T-helper 2 cell treated with Interferon-gamma antibody and Interleukin-4, amounts not matched to agents 5 μg/mL and 100 μg/mL, for 36 hours (primary cell): ENCODE results near the gene CCNG2.

ENCODE experiments used
- DNase-seq: peaks from one replicate; pipeline ENCODE4 v3.0.0; 2021; ENCODE audit warnings: low spot score
- H3K27ac Mint-ChIP-seq: one replicate; pipeline ENCODE4 v1.8.0; 2021; ENCODE audit warnings: mild to moderate bottlenecking, mixed read lengths
- H3K27me3 Mint-ChIP-seq: one replicate; pipeline ENCODE4 v1.8.0; 2021; ENCODE audit warnings: low read depth, mixed read lengths
- H3K36me3 Mint-ChIP-seq: one replicate; pipeline ENCODE4 v1.8.0; 2021; ENCODE audit warnings: low read depth, mixed read lengths
- H3K4me1 Mint-ChIP-seq: one replicate; pipeline ENCODE4 v1.8.0; 2021; ENCODE audit warnings: low read depth, mixed read lengths
- H3K4me3 Mint-ChIP-seq: one replicate; pipeline ENCODE4 v1.8.0; 2022; ENCODE audit warnings: mild to moderate bottlenecking, moderate library complexity, mixed read lengths
- H3K9me3 Mint-ChIP-seq: one replicate; pipeline ENCODE4 v1.8.0; 2021; ENCODE audit warnings: mixed read lengths

Gene CCNG2

DNA sequence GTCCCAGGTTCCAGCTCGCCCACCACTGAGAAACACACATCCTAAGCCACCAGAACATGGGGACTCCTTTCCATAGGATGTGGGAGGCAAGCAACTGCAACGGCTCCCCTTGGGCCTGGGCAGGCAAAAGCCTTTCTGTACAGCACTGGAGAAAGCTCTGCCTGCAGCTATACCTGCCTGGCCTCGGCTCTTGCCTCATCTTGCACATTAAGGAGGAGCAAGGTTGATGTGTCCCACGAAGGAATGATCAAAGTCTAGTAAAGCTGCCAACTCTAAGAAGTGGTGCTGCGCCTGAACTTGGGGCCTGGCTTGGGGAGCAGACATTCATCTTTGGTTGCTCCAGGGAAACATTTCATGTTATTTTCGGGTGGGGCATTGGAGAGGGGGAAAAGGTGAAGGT is 19.6 kb downstream of the CCNG2 start:
- H3K27me3 Mint-ChIP-seq = peaks cover 17% of the 10 kb centered on the region
- no peak overlapping the region for H3K4me3 Mint-ChIP-seq
- no peaks in the 10 kb centered on the region for H3K9me3 Mint-ChIP-seq
- peaks cover 1% of the 10 kb centered on the region for H3K36me3 Mint-ChIP-seq
- no peaks in the 10 kb centered on the region for H3K4me1 Mint-ChIP-seq
- DNase-seq = no peak
- H3K27ac Mint-ChIP-seq = no peak overlapping the region

DNA sequence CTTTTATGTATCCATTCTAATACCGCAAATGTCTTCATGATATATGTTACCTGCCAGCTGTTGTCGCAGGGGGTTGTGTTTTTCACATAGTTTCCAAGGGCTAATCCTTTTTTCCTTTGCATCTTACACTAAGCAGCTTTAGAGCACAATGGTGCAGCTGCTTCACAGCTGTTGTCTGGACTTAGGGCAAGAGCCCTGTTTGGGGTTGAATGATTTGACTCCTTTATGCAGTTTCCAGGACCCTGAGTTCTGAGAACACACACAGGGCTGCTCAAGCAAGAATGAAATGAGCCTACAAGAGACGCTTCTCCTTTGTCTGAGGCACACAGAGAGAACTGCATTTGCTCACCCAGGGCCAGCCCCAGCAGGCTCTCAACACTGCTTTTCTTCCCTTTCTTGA is 20.2 kb downstream of the CCNG2 start:
- no peaks in the 10 kb centered on the region for H3K36me3 Mint-ChIP-seq
- H3K9me3 Mint-ChIP-seq = no peaks in the 10 kb centered on the region
- no peak overlapping the region for H3K27ac Mint-ChIP-seq
- no peak for DNase-seq
- no peak overlapping the region for H3K4me3 Mint-ChIP-seq
- no peaks in the 10 kb centered on the region for H3K4me1 Mint-ChIP-seq
- H3K27me3 Mint-ChIP-seq = peaks cover 17% of the 10 kb centered on the region

DNA sequence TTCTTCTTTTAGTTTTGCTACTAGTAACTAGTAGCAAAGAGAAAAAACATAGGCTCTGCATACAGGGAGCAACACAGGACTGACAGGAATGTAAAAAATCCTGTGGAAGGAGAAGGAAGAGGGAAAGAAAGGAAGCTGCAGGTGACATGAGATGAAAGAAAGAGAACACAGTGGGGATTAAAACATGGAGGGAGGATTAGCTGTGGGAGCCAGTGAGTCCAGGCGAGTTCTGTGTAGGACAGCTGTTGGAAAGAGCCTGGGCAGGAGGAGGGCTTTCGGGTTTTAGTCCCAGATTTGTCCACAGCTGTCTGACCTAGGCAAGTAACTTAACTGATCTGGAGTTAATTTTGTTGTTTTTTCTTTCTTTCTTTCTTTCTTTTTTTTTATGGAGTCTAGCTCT is 21.6 kb downstream of the CCNG2 start:
- no peak overlapping the region for H3K4me3 Mint-ChIP-seq
- no peaks in the 10 kb centered on the region for H3K9me3 Mint-ChIP-seq
- H3K36me3 Mint-ChIP-seq = no peaks in the 10 kb centered on the region
- peaks cover 25% of the 10 kb centered on the region for H3K27me3 Mint-ChIP-seq
- H3K4me1 Mint-ChIP-seq = no peaks in the 10 kb centered on the region
- DNase-seq = no peak
- H3K27ac Mint-ChIP-seq = no peak overlapping the region

DNA sequence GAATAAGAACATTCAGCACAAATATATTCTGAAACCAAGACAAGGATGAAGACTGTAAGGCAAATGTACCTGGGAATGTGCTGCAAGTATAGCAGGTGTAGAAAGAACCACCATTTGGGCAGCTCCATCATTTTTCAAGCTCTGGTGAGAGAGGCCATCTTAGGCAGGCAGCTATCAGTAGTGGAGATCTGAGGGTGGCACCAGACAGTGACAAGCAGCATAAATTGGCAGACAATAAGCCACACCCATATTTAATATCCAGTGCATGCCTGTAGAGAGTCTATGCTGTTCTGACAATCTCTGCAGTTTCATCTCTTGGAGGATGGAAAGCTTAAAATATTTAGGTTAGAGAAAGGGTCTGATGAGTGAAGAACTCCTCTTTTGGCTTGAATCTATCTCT is 22.5 kb downstream of the CCNG2 start:
- Mint-ChIP-seq H3K4me3 (no peak overlapping the region), H3K36me3 (no peaks in the 10 kb centered on the region), H3K4me1 (no peaks in the 10 kb centered on the region), H3K9me3 (no peaks in the 10 kb centered on the region), H3K27ac (no peak overlapping the region), H3K27me3 (peaks cover 34% of the 10 kb centered on the region)
- DNase-seq = no peak

DNA sequence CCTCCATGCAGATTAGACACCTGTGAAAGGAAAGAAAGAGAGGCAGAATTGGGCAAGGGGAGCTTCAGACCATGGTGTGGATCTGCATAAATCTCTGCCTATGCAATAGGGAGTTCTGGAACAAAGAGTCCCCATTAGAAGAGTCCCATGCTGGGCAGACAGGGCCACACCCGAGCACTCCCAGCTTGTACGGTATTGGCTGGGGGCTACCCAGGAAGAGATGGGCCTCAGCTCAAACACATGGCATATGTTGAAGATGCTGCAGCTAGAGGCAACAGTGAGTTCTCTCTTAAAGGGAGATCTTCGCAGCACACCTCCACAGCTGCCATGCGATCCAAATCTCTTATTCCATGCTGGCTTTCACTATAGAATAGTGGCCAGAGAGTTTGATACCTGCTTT is 24.7 kb downstream of the CCNG2 start:
- Mint-ChIP-seq H3K36me3 (no peaks in the 10 kb centered on the region), H3K4me3 (no peak overlapping the region), H3K4me1 (no peaks in the 10 kb centered on the region), H3K27me3 (peaks cover 35% of the 10 kb centered on the region), H3K27ac (no peak overlapping the region), H3K9me3 (no peaks in the 10 kb centered on the region)
- DNase-seq = no peak

DNA sequence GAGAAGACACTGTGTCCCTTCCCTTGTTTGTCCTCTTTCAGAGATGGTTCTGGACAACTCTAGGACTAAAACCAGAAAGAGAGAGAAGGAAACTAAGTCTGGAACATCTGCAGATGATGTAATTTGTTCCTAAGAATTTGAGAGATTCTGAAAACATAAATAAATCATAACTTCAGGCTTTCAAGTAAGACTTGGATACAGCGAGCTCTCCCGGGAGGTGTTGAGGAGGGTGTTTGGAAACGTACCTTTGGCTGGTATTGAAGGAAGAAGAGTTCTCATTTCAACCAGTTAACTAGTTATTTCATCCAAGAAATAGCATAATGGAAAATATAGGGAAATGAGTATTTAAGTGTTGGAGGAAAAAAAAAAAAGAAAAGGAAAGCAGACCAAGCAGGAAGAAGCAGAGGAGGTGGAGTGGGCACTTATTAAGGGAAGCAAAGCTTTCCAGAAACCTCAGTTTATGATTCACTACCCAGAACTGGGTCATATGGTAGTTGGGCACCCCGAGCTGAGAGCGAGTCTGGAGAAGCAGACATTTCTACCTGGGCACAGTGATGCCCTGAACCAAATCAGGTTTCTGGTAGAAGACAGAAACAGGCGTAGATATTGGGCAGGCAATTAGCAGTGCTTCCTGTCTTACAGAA is 26.9 kb downstream of the CCNG2 start:
- no peak for DNase-seq
- no peaks in the 10 kb centered on the region for H3K9me3 Mint-ChIP-seq
- no peak overlapping the region for H3K27ac Mint-ChIP-seq
- no peaks in the 10 kb centered on the region for H3K36me3 Mint-ChIP-seq
- peaks cover 33% of the 10 kb centered on the region for H3K27me3 Mint-ChIP-seq
- no peak overlapping the region for H3K4me3 Mint-ChIP-seq
- peaks cover 6% of the 10 kb centered on the region for H3K4me1 Mint-ChIP-seq

DNA sequence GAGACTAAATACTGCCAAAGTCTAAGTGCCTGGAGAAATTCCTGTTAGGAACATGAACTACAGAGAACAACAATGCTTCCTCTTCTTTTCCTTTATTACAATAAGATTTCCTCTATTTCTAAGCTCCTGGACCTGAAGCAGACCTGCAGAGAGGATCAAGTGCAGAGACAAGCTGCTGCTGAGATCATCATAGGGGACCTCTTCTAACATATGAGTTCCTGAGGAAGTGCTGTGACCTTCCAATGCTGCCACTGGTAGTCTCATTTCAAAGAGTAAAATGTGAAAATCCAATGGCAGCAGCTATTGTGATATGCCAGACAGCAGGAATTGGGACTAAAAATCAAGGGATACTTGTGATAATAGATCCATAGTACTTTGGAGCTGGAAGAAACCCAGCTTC is 28.0 kb downstream of the CCNG2 start:
- no peak overlapping the region for H3K27ac Mint-ChIP-seq
- DNase-seq = no peak
- H3K4me1 Mint-ChIP-seq = peaks cover 11% of the 10 kb centered on the region
- no peak overlapping the region for H3K4me3 Mint-ChIP-seq
- H3K36me3 Mint-ChIP-seq = no peaks in the 10 kb centered on the region
- H3K27me3 Mint-ChIP-seq = peaks cover 33% of the 10 kb centered on the region
- no peaks in the 10 kb centered on the region for H3K9me3 Mint-ChIP-seq

DNA sequence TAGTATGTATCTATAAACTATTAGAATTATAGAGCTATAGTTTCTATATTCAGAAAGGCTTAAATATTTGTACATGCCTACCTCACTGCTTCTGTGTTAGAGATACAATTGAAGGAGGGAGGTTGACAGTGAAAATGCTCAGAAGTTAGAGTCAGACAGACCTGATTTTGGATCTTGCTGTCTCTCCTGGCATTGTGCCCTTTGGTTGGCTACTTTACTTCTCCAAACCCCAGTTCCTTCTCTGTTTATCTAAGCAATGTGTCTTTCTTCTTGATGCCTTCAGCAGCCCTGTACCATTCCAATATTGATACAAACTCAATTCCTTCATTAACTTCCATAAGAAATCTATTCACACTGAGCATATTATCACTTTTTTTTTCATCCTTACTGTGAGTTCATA is 28.7 kb downstream of the CCNG2 start:
- H3K4me1 Mint-ChIP-seq = peaks cover 11% of the 10 kb centered on the region
- peaks cover 30% of the 10 kb centered on the region for H3K27me3 Mint-ChIP-seq
- no peak for DNase-seq
- no peak overlapping the region for H3K27ac Mint-ChIP-seq
- H3K9me3 Mint-ChIP-seq = no peaks in the 10 kb centered on the region
- no peak overlapping the region for H3K4me3 Mint-ChIP-seq
- H3K36me3 Mint-ChIP-seq = no peaks in the 10 kb centered on the region

DNA sequence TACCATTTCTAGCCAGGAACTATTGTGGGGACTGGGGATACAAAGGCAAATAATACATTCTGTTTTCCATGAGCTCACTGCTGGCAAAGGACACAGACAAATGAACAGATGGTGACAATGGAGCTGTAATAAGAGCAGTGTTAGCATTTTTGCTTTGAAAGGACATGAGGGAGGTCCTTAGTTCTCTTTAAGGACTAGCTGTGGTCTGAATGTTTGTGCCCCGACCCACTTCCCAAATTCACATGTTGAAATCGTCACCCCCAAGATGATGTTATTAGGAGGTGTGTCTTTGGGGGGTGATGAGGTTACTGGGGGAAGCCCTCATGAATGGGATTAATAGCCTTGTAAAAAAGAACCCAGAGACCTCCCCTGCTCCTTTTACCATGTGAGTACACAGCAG is 30.3 kb downstream of the CCNG2 start:
- Mint-ChIP-seq H3K27ac (no peak overlapping the region), H3K9me3 (no peaks in the 10 kb centered on the region), H3K36me3 (peaks cover 1% of the 10 kb centered on the region), H3K4me3 (no peak overlapping the region), H3K27me3 (peaks cover 26% of the 10 kb centered on the region), H3K4me1 (peaks cover 13% of the 10 kb centered on the region)
- DNase-seq = no peak

DNA sequence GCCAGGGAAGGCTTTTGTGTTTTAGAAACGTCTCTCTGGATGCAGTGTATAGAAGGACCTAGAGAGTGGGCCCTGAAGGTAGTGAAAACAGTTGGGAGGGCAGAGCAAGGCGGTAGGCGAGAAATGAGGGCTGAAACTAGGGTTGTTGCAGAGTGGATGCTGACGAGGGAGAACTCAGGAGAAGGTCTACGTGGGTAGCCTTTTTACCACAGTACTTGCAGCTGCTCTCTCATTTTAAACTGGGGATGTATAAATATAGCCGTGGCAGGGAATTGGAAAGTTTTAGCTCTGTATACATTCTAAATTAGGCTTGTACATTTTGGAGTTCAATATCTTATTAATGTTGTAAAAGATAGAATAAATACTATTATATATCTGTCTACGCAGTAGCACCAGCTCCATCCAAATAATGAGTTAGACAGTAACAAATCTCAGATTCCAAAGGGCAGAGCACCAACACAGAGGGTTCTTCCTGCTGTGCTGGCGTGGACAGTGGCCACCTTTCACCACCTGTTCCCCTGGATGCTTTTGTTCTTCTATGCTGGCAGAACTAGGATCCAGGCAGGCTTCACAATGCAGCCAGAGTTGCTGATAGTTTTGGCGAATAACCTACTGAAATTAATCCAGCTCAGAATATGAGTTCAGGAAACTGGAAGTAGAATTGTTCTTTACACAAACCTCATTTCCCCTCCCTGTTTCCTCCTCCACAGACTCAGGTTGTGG is 31.7 kb downstream of the CCNG2 start:
- H3K4me3 Mint-ChIP-seq = no peak overlapping the region
- H3K9me3 Mint-ChIP-seq = no peaks in the 10 kb centered on the region
- DNase-seq = no peak
- H3K27ac Mint-ChIP-seq = no peak overlapping the region
- H3K27me3 Mint-ChIP-seq = peaks cover 17% of the 10 kb centered on the region
- peaks cover 19% of the 10 kb centered on the region for H3K4me1 Mint-ChIP-seq
- peaks cover 1% of the 10 kb centered on the region for H3K36me3 Mint-ChIP-seq

DNA sequence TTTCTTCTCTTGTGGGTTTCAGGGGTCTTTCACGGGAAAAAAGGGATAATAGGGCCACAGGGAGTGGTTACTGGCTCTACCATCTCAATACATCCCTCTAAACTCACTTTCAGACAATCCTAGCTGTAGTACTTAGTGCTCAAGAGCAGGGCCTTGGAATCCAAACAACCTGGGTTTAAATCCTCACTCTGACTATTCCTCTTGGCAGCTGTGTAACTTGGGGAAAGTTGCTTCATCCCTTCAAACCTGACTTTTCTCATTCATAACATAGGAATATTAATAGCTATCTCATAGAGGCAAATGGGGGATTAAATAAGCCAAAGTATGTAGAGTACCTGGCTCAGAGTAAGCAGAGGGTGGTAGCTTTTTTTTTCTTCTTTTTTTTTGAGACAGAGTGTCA is 32.4 kb downstream of the CCNG2 start:
- peaks cover 1% of the 10 kb centered on the region for H3K36me3 Mint-ChIP-seq
- peaks cover 10% of the 10 kb centered on the region for H3K27me3 Mint-ChIP-seq
- H3K9me3 Mint-ChIP-seq = no peaks in the 10 kb centered on the region
- H3K4me1 Mint-ChIP-seq = peaks cover 27% of the 10 kb centered on the region
- DNase-seq = no peak
- no peak overlapping the region for H3K4me3 Mint-ChIP-seq
- H3K27ac Mint-ChIP-seq = no peak overlapping the region

DNA sequence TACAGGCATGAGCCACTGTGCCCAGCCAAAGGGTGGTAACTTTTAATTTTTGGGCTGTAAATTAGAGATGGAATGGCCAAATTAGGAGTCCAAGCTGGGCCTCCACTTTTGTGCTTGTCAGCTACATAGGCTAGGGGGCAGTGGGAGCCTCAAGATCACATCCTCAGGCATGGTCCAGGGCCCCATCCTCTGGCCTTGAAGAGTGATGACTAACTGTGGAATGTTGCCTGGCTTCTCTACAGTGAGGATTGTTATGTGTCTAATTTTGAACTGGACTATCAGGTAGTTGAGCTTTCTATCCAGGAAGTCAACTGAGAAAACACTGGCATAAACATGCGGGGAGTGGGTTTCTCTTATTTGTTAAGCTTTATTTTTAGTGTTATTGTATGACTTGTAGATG is 33.0 kb downstream of the CCNG2 start:
- no peak for DNase-seq
- Mint-ChIP-seq H3K36me3 (peaks cover 1% of the 10 kb centered on the region), H3K4me1 (peaks cover 33% of the 10 kb centered on the region), H3K4me3 (no peak overlapping the region), H3K27me3 (peaks cover 6% of the 10 kb centered on the region), H3K27ac (no peak overlapping the region), H3K9me3 (no peaks in the 10 kb centered on the region)

DNA sequence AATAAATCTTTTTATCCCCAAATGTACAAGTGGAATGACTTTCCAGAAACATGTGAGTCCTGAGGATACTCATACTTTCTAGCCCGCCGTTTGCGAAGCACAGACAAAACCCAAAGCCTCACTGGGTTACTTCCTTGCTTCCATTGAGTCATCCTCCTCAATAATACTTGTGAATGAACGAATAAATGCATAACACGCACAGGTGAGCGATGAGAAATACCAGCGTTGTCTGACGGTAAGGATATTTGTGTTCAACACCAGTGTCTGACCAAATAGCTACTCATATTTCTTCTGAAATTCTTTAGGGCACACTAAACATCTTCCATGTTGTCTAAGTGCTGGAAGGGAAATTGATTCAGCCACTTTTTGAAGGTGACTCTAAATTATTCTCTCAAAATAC is 36.0 kb downstream of the CCNG2 start:
- no peak for DNase-seq
- no peaks in the 10 kb centered on the region for H3K9me3 Mint-ChIP-seq
- H3K27me3 Mint-ChIP-seq = no peaks in the 10 kb centered on the region
- peak overlapping the region; percentile 97 for H3K27ac Mint-ChIP-seq
- H3K4me3 Mint-ChIP-seq = peak overlapping the region; percentile 81
- H3K4me1 Mint-ChIP-seq = peaks cover 54% of the 10 kb centered on the region
- H3K36me3 Mint-ChIP-seq = peaks cover 1% of the 10 kb centered on the region

DNA sequence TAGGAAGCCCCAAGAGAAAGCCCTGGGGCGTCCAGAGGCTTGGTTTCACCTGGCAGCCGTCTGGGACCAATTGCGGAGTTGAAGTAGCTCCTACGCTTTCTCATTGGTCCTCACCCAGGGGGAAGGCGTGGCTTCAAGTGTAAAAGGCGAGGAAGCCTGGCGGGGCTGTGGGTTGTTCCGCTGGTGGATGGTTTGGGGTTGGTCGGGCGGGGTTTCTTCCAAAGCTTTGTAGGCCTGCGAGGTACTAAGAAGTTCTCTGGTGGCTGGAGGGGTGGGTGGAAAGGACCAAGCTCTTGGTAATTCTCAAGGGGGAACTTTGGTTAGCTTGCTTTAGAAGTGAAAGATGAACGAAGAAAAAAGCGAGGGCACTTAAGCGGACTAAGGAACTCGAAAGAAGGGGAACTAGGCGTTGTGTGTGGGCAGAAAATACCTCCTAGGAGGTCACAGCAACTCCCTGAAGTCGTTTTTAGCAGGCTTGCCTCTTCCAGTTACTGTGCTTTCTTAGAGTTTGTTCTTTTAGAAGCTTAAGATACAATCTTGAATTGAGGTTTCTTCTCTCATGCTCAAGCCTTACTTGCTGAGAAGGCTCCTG is 36.6 kb downstream of the CCNG2 start:
- Mint-ChIP-seq H3K4me3 (peak overlapping the region; percentile 81), H3K27ac (peak overlapping the region; percentile 97), H3K4me1 (peaks cover 51% of the 10 kb centered on the region), H3K9me3 (no peaks in the 10 kb centered on the region), H3K36me3 (peaks cover 1% of the 10 kb centered on the region), H3K27me3 (no peaks in the 10 kb centered on the region)
- peak; percentile 84 for DNase-seq
